Measurements from ENCODE around the gene PIK3AP1.

GRCh38 chr10:96740579-96741281, 20.4 kb upstream of the PIK3AP1 start:
- TF ChIP-seq CTCF (conservative IDR thresholded peaks at IDR 0.05; ENCODE audit: low read depth, low read length) (no peak), POLR2A (IDR thresholded peaks at IDR 0.05; ENCODE audit: low read depth, low read length) (no peak), USF2 (IDR thresholded peaks at IDR 0.05; ENCODE audit: low read depth, low read length) (no peak), RFX5 (IDR thresholded peaks at IDR 0.05; ENCODE audit: low read depth, low read length) (no peak), SMC3 (IDR thresholded peaks at IDR 0.05; ENCODE audit: low read depth, low read length) (no peak), RCOR1 (IDR thresholded peaks at IDR 0.05; ENCODE audit: insufficient replicate concordance, low read length) (no peak), MAFK (IDR thresholded peaks at IDR 0.05; ENCODE audit: low read depth, low read length) (no peak), CEBPB (IDR thresholded peaks at IDR 0.05; ENCODE audit: low read depth, low read length) (no peak)
